HuH-7.5 (cell line): ENCODE measurements around the gene PZP.
"Not testable (repeated sequence)": the region's sequence is repeated elsewhere in the genome, so short reads cannot be mapped to it uniquely, and the experiment has no call there.

Experiments
- DNase-seq: peaks from one replicate; pipeline ENCODE4 v3.0.0; 2011; ENCODE audit warnings: low spot score

Gene PZP

GRCh38 chr12:9208229-9208628 lies at the start of gene PZP:
PZP (minus strand) TSS chr12:9208395; CDS start chr12:9208341, 54 bp downstream.
- DNase-seq: no peak

DNA sequence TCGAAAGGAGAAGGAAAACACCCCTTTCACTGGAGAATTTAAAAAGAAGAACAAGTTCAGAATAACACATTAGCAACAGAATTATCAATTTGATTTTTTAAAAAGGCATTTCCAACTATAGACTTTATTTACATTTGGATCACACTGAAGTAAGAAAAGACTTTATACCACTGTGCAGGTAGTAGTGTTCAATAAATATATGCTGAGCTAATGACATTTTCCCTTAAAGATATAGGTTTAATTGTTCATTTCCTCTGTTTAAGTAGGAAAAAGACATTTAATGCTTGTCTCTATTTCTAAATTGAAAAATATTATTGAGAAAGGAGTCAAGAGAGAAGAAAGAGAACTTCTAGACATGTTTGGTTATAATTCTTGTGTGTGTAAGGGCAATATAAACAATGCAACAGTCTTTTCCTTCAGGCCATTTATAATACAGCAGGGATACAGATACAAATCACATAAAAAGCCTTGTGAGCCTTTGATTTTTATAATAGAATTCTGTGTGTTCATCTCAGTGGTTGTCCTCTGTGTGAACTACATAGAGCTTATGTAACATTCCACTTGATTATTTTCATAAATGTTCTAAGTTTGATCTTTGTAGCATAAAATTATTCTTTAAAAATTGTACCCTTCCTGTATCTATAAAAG lies 48.7 kb upstream of the PZP start:
- no peak for DNase-seq

GRCh38 chr12:9256341-9256740 lies 48.1 kb upstream of the PZP start:
- DNase-seq: no peak

- no peak for DNase-seq
These were observed 47.6 kb upstream of the PZP start for GRCh38 chr12:9255837-9256236.

- DNase-seq: no peak
These were observed 45.3 kb upstream of the PZP start for GRCh38 chr12:9253464-9253863.

DNA sequence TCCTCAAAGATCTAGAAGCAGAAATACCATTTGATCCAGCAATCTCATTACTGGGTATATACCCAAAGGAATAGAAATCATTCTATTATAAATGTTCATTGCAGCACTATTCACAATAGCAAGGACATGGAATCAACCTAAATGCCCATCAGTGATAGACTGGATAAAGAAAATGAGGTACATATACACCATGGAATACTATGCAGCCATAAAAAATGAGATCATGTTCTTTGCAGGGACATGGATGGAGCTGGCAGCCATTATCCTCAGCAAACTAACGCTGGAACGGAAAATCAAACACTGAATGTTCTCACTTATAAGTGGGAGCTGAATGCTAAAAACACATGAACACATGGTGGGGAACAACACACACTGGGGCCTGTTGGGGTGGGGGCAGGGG lies 44.6 kb upstream of the PZP start:
- DNase-seq: not testable (repeated sequence)

DNA sequence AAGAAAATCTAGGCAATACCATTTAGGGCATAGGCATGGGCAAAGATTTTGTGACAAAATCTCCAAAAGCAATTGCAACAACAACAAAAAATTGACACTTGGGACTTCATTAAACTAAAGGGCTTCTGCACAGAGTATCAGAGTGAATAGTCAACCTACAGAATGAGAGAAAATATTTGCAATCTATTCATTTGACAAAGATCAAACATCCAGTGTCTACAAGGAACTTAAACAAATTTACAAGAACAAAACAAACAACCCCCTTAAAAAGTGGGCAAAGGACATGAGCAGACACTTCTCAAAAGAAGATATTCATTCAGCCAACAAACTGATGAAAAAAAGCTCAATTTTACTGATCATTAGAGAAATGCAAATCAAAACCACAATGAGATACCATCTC lies 44.1 kb upstream of the PZP start:
- no peak for DNase-seq

DNA sequence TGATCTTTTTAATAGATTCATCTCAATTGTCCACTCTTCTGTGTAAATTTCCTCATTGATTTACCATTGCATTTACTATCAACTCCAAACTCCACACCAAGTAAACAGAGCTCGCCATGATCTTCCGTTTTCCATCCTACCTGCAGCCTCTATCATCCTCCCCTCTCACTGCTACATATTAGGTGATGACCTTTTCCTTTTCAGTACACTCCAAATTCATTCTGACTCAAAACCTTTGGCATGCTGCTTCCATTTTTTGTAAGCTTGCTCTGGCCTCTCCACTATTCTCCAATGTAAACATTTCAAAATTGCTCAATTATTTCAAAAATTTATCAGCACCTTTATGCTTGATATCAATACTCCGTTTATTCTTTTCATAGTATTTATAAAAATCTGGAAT lies 40.2 kb upstream of the PZP start:
- no peak for DNase-seq

GRCh38 chr12:9244894-9245293 lies 36.7 kb upstream of the PZP start:
- DNase-seq: no peak

GRCh38 chr12:9243999-9244649 lies 35.9 kb upstream of the PZP start:
- DNase-seq: no peak

GRCh38 chr12:9241301-9241700 lies 33.1 kb upstream of the PZP start:
- no peak for DNase-seq

DNA sequence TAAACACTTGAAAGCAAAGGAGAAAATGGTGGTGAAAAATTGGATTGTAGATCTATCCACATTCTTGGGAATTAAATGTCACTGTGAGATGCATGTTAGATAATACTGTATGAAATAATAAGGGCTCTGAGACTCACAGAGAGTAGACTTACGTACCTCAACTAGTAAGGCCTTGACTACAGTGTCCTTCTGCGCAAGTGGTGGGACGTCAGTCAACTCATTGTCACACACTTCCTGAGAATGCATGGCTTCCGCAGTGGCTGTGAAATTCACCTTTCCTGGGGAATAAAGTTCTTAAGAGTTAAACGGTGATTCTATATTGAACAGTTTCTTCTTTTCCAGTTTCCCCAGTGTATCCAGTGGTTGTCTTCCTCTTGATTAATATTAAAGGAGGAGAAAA lies 32.6 kb upstream of the PZP start:
- no peak for DNase-seq

DNA sequence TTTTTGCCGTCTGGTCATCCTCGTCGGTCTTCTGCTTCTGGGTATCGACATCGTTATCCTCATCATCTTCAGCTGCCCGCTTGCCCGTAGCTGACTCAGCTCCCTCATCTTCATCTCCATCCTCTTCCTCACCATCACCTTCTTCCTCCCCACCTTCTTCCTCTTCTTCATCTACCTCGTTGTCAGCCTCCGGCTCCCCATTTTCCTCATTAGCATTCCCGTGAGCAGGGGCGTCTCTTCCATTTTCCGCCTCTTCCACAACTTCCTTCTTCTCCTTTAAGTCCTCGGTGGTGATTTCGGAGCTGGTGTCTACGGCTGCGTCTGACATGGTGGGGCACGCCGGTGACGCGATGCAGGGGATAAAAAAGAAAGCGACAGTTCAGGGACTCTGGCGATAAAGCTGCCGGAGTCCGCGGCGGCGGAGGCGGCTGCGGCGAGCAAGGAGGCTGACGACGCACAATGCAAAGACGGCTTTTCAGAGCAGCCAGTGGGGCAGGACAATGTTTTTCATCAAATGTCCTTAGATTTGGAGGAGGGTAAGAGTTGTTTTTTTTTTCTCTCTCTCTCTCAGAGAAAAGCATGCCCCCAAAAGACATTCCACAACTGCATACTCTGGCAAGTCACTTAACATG lies 31.9 kb upstream of the PZP start:
- not testable (repeated sequence) for DNase-seq

DNA sequence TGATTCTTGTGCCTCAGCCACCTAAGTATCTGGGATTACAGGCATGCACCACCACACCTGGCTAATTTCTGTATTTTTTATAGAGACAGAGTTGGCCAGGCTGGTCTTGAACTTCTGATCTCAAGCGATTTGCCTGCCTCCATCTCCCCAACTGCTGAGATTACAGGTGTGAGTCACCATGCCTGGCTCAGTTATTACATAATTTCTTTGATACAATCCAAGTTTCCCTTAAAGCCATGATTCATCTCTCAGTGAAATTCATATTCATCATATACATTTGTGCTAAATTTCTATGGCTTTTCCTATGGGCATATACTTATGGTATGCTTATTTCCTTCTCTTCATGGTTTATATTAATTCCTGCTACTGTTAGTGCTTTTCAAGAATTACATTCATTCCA lies 29.1 kb upstream of the PZP start:
- no peak for DNase-seq

DNA sequence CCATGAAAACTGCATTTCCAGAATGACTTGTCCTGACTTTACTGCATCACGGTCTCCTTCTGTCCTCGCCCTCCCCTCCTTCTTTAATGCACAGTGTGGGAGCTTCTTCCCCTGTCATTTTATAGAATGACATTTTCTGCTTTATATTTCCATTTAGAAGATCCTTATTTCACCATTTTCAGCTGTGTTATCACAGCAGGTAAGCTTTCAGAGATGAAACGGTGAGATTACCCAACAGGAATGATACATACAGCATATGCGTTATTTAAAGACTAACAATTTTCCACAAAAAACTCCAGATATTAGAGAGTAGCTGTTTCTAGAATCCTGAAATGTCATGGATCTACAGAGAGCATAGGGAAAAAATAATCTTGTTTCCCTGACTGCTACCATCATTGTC lies 27.3 kb upstream of the PZP start:
- DNase-seq: no peak

DNA sequence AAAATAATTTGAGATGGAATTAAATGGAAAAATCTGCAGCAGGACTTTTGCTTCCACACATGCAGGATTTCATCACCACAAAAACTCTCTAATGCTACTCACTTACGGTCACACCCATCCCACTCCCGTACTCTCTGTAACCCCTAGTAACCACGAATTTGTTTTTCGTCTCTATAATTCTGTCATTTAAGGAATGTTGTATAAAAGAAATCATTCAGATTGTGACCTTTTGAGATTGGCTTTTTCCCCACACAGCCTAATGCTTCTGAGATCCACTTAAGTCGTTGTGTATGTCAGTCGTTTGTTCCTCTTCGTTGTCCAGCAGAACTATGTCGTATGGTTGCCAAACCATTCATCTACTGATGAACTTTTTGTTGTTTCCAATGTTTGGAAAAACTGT lies 19.8 kb upstream of the PZP start:
- no peak for DNase-seq

DNA sequence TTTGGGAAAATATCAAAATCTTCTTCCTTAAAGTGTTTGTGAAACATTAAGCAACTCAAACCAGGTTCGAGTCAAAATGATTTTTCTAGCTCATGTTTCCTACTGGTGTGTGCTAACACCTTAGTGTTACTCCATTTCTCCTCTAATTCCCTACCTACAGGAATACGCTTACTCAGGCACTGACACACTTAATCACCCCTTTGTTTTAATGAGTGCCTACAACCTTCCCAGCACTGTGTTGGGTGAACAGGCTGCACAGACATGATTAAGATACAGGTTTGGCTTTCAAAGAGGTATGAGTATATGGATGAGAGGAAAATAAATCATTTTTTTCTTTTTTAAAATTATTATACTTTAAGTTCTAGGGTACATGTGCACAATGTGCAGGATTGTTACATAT lies 15.6 kb upstream of the PZP start:
- no peak for DNase-seq

DNA sequence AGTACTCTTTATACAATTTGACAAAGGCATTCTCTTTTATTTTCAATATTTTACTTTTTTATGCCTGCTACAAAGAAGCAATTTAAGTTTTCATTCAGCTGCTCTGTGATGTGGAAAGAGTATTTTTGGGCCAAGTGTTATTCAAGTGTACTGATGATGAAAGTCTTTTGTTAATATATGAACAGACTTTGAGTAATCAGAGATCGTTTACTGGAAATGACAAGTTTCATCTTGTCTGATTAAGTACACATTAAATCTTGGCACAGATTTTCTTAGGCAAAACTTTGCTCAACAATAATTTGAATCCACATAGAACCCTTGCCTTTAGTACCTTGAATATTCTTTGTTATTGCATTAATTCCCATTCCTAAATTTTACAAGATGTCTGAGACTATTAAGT lies 13.3 kb upstream of the PZP start:
- DNase-seq: no peak

- not testable (repeated sequence) for DNase-seq
These were observed 12.8 kb upstream of the PZP start for GRCh38 chr12:9221011-9221410.

- peak; percentile 14 for DNase-seq
These were observed 6.3 kb upstream of the PZP start for GRCh38 chr12:9214534-9214933.

GRCh38 chr12:9211687-9212086 lies 3.5 kb upstream of the PZP start:
- DNase-seq: no peak

DNA sequence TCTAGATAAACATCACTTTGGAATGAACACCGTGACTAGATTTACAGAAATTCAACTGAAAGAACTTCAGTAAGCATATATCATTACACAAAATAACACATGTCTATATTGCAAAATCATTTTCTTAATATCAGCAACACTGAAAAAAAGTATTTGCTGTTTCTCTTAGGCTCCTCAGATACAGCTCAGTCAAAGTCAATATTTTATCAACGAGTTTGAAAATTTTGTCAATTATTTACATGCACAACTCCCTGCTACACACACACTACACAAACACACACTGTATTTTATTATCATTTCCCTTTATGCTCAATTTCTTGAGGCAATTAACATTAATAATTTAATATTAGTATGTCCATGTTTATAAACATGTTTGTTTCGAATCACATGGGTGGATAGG lies 3.8 kb downstream of the PZP start:
- no peak for DNase-seq

- no peak for DNase-seq
These were observed 10.2 kb downstream of the PZP start for GRCh38 chr12:9198012-9198411.

GRCh38 chr12:9184276-9184675 lies 23.9 kb downstream of the PZP start:
- no peak for DNase-seq
